ENCODE measurements around the gene TCFL5.

Gene TCFL5

GRCh38 chr20:62845416-62846160 is 16.0 kb downstream of the TCFL5 start:
- Histone ChIP-seq H3K27ac (ENCODE audit: low read depth, low read length, poor library complexity, severe bottlenecking) (no peak overlapping the region), H4K20me1 (ENCODE audit: insufficient read depth, low read length) (no peaks in the 10 kb centered on the region), H3K4me2 (ENCODE audit: low read length) (no peak overlapping the region), H2AFZ (ENCODE audit: low read length) (no peak overlapping the region), H3K4me1 (ENCODE audit: insufficient read depth, low read length, severe bottlenecking) (peaks cover 10% of the 10 kb centered on the region), H3K9me2 (ENCODE audit: low read depth, low read length) (no peaks in the 10 kb centered on the region), H3K36me3 (ENCODE audit: insufficient read depth, low read length) (peaks cover 53% of the 10 kb centered on the region), H3K9me3 (ENCODE audit: low read length) (no peaks in the 10 kb centered on the region), H3K27me3 (ENCODE audit: insufficient read depth, low read length) (no peaks in the 10 kb centered on the region), H3K9ac (ENCODE audit: low read length) (no peak overlapping the region), H3K4me3 (ENCODE audit: low read depth, low read length, poor library complexity, severe bottlenecking) (no peak overlapping the region), H3K79me2 (ENCODE audit: insufficient read depth, low read length) (no peaks in the 10 kb centered on the region), H3F3A (ENCODE audit: insufficient read depth, low read length) (no peaks in the 10 kb centered on the region)
- no peak for TF ChIP-seq EZH2 (IDR thresholded peaks at IDR 0.05; ENCODE audit: borderline replicate concordance, low read length)
- TF ChIP-seq, protein P1, sequence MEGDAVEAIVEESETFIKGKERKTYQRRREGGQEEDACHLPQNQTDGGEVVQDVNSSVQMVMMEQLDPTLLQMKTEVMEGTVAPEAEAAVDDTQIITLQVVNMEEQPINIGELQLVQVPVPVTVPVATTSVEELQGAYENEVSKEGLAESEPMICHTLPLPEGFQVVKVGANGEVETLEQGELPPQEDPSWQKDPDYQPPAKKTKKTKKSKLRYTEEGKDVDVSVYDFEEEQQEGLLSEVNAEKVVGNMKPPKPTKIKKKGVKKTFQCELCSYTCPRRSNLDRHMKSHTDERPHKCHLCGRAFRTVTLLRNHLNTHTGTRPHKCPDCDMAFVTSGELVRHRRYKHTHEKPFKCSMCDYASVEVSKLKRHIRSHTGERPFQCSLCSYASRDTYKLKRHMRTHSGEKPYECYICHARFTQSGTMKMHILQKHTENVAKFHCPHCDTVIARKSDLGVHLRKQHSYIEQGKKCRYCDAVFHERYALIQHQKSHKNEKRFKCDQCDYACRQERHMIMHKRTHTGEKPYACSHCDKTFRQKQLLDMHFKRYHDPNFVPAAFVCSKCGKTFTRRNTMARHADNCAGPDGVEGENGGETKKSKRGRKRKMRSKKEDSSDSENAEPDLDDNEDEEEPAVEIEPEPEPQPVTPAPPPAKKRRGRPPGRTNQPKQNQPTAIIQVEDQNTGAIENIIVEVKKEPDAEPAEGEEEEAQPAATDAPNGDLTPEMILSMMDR (IDR thresholded peaks at IDR 0.05; ENCODE audit: low read length): no peak

GRCh38 chr20:62844182-62844581 is 17.4 kb downstream of the TCFL5 start:
- H3K9me2 ChIP-seq (ENCODE audit: low read depth, low read length): no peaks in the 10 kb centered on the region
- H3K9ac ChIP-seq (ENCODE audit: low read length): no peak overlapping the region
- H2AFZ ChIP-seq (ENCODE audit: low read length): no peak overlapping the region
- no peaks in the 10 kb centered on the region for H4K20me1 ChIP-seq (ENCODE audit: insufficient read depth, low read length)
- peaks cover 41% of the 10 kb centered on the region for H3K36me3 ChIP-seq (ENCODE audit: insufficient read depth, low read length)
- peaks cover 12% of the 10 kb centered on the region for H3K4me1 ChIP-seq (ENCODE audit: insufficient read depth, low read length, severe bottlenecking)
- H3K27ac ChIP-seq (ENCODE audit: low read depth, low read length, poor library complexity, severe bottlenecking): no peak overlapping the region
- H3F3A ChIP-seq (ENCODE audit: insufficient read depth, low read length): no peaks in the 10 kb centered on the region
- no peak overlapping the region for H3K4me3 ChIP-seq (ENCODE audit: low read depth, low read length, poor library complexity, severe bottlenecking)
- TF ChIP-seq EZH2 (IDR thresholded peaks at IDR 0.05; ENCODE audit: borderline replicate concordance, low read length): no peak
- TF ChIP-seq, protein P1 (IDR thresholded peaks at IDR 0.05; ENCODE audit: low read length): no peak
- H3K4me2 ChIP-seq (ENCODE audit: low read length): no peak overlapping the region
- H3K27me3 ChIP-seq (ENCODE audit: insufficient read depth, low read length): no peaks in the 10 kb centered on the region
- no peaks in the 10 kb centered on the region for H3K9me3 ChIP-seq (ENCODE audit: low read length)
- no peaks in the 10 kb centered on the region for H3K79me2 ChIP-seq (ENCODE audit: insufficient read depth, low read length)

GRCh38 chr20:62843656-62844055 is 18.0 kb downstream of the TCFL5 start:
- no peaks in the 10 kb centered on the region for H3K79me2 ChIP-seq (ENCODE audit: insufficient read depth, low read length)
- no peaks in the 10 kb centered on the region for H3F3A ChIP-seq (ENCODE audit: insufficient read depth, low read length)
- H3K9me2 ChIP-seq (ENCODE audit: low read depth, low read length): no peaks in the 10 kb centered on the region
- no peak overlapping the region for H3K4me2 ChIP-seq (ENCODE audit: low read length)
- no peaks in the 10 kb centered on the region for H3K9me3 ChIP-seq (ENCODE audit: low read length)
- H2AFZ ChIP-seq (ENCODE audit: low read length): no peak overlapping the region
- H3K4me3 ChIP-seq (ENCODE audit: low read depth, low read length, poor library complexity, severe bottlenecking): no peak overlapping the region
- H3K27me3 ChIP-seq (ENCODE audit: insufficient read depth, low read length): no peaks in the 10 kb centered on the region
- no peak overlapping the region for H3K27ac ChIP-seq (ENCODE audit: low read depth, low read length, poor library complexity, severe bottlenecking)
- TF ChIP-seq EZH2 (IDR thresholded peaks at IDR 0.05; ENCODE audit: borderline replicate concordance, low read length): no peak
- TF ChIP-seq, protein P1 (IDR thresholded peaks at IDR 0.05; ENCODE audit: low read length): no peak
- peaks cover 12% of the 10 kb centered on the region for H3K4me1 ChIP-seq (ENCODE audit: insufficient read depth, low read length, severe bottlenecking)
- H4K20me1 ChIP-seq (ENCODE audit: insufficient read depth, low read length): no peaks in the 10 kb centered on the region
- no peak overlapping the region for H3K9ac ChIP-seq (ENCODE audit: low read length)
- peaks cover 41% of the 10 kb centered on the region for H3K36me3 ChIP-seq (ENCODE audit: insufficient read depth, low read length)

Measured in OCI-LY1 (cell line).